IMR-90 (cell line): ENCODE results near the gene ABHD10. TPM values are rescaled to one million over a fixed set of nuclear protein-coding genes. Genes with fewer than 3 reads are reported as not detected.

ENCODE experiments used
- ATAC-seq: fragments of 200-7000 bp; cut with Tn5 transposase; 2 replicates; pipeline ENCODE4 v1.9.1; 2020; ENCODE audit warnings: low read depth, mild to moderate bottlenecking, moderate library complexity
- BruUV-seq: library from RNA; stranded (reverse); fragments of 400-500 nt; replicated peaks from 2 replicates; lab custom pipeline; 2021; lab: Mats Ljungman, UMichigan
- CTCF ChIA-PET: fragments of 300-600 bp; formaldehyde crosslinking; extraction: SDS; loops from one replicate; lab custom pipeline; 2021; ENCODE audit warnings: antibody characterized with exemption; lab: Yijun Ruan, JAX
- POLR2A ChIA-PET: fragments of 300-600 bp; sonication (Branson Sonifier 250); formaldehyde crosslinking; loops from one replicate; lab custom pipeline; 2022; ENCODE audit warnings: antibody characterized with exemption; ENCODE audit not compliant: unreplicated experiment; lab: Charles Lee
- DNase-seq: peaks from one replicate; pipeline ENCODE4 v3.0.0; 2013
- H2AFZ ChIP-seq: replicated peaks from 2 replicates; pipeline ENCODE3; 2013; ENCODE audit warnings: low read length, mild to moderate bottlenecking; ENCODE audit not compliant: poor library complexity
- H2AK5ac ChIP-seq: 2 replicates; pipeline ENCODE4 v1.6.1; 2013; ENCODE audit warnings: low read depth, low read length, inconsistent platforms
- H2AK9ac ChIP-seq: replicated peaks from 2 replicates; pipeline ENCODE3; 2013; ENCODE audit warnings: mild to moderate bottlenecking, low read depth, low read length, moderate library complexity; ENCODE audit not compliant: poor library complexity
- H2BK120ac ChIP-seq: 2 replicates; pipeline ENCODE4 v1.6.1; 2013; ENCODE audit warnings: low read depth, low read length, inconsistent platforms
- H2BK15ac ChIP-seq: 3 replicates; pipeline ENCODE4 v1.6.1; 2013; ENCODE audit warnings: low read depth, low read length, inconsistent platforms
- H2BK20ac ChIP-seq: 2 replicates; pipeline ENCODE4 v1.6.1; 2013; ENCODE audit warnings: low read depth, mild to moderate bottlenecking, inconsistent platforms, low read length, moderate library complexity
- H2BK5ac ChIP-seq: 2 replicates; pipeline ENCODE4 v1.6.1; 2013; ENCODE audit warnings: mild to moderate bottlenecking, low read depth, low read length, inconsistent platforms; ENCODE audit not compliant: poor library complexity, severe bottlenecking
- H3K14ac ChIP-seq: replicated peaks from 2 replicates; pipeline ENCODE4 v1.6.1; 2013; ENCODE audit warnings: low read depth, low read length, inconsistent platforms
- H3K18ac ChIP-seq: 2 replicates; pipeline ENCODE4 v1.6.1; 2013; ENCODE audit warnings: low read depth, low read length, control low read depth
- H3K23ac ChIP-seq: 2 replicates; pipeline ENCODE4 v1.6.1; 2013; ENCODE audit warnings: low read depth, low read length, inconsistent platforms
- H3K27ac ChIP-seq: 2 replicates; pipeline ENCODE4 v1.5.1; 2013; ENCODE audit warnings: mild to moderate bottlenecking, control low read depth, low read length; ENCODE audit not compliant: insufficient read depth
- H3K27me3 ChIP-seq: 2 replicates; pipeline ENCODE4 v1.6.1; 2013; ENCODE audit warnings: low read length; ENCODE audit not compliant: control insufficient read depth, insufficient read depth
- H3K36me3 ChIP-seq: 2 replicates; pipeline ENCODE4 v1.6.1; 2013; ENCODE audit warnings: low read length, mixed read lengths; ENCODE audit not compliant: control insufficient read depth, insufficient read depth
- H3K4ac ChIP-seq: 2 replicates; pipeline ENCODE4 v1.6.1; 2013; ENCODE audit warnings: low read depth, low read length, inconsistent platforms
- H3K4me1 ChIP-seq: 2 replicates; pipeline ENCODE4 v1.6.1; 2013; ENCODE audit warnings: low read length, mixed read lengths; ENCODE audit not compliant: control insufficient read depth, insufficient read depth
- H3K4me2 ChIP-seq: 2 replicates; pipeline ENCODE4 v1.6.1; 2013; ENCODE audit warnings: low read depth, mild to moderate bottlenecking, control low read depth, low read length, moderate library complexity
- H3K4me3 ChIP-seq: 2 replicates; pipeline ENCODE4 v1.5.1; 2013; ENCODE audit warnings: low read depth, mild to moderate bottlenecking, control low read depth, low read length, moderate library complexity; ENCODE audit not compliant: insufficient read depth
- H3K56ac ChIP-seq: 2 replicates; pipeline ENCODE4 v1.6.1; 2013; ENCODE audit warnings: low read length, inconsistent platforms; ENCODE audit not compliant: insufficient read depth; ENCODE audit errors: extremely low read depth
- H3K79me1 ChIP-seq, 2 experiments: 2 replicates each; pipeline ENCODE4 v1.6.1; 2013; ENCODE audit warnings: low read length in 2 of 2, inconsistent platforms in 1 of 2, low read depth in 1 of 2
- H3K9ac ChIP-seq: 2 replicates; pipeline ENCODE4 v1.6.1; 2013; ENCODE audit warnings: low read depth, low read length, control low read depth
- H3K9me1 ChIP-seq: 2 replicates; pipeline ENCODE4 v1.6.1; 2013; ENCODE audit warnings: low read length, inconsistent platforms; ENCODE audit not compliant: insufficient read depth
- H3K9me3 ChIP-seq: 2 replicates; pipeline ENCODE4 v1.6.1; 2013; ENCODE audit warnings: low read length; ENCODE audit not compliant: control insufficient read depth, insufficient read depth
- H4K20me1 ChIP-seq: 2 replicates; pipeline ENCODE4 v1.6.1; 2013; ENCODE audit warnings: low read length, inconsistent platforms; ENCODE audit not compliant: insufficient read depth
- H4K5ac ChIP-seq: 2 replicates; pipeline ENCODE4 v1.6.1; 2013; ENCODE audit warnings: mild to moderate bottlenecking, low read depth, low read length, control low read depth
- H4K8ac ChIP-seq, 2 experiments: 2 replicates each; pipeline ENCODE4 v1.6.1; 2013; ENCODE audit warnings: low read depth in 2 of 2, low read length in 2 of 2, control low read depth in 1 of 2, inconsistent platforms in 1 of 2
- H4K91ac ChIP-seq: 2 replicates; pipeline ENCODE4 v1.6.1; 2013; ENCODE audit warnings: low read depth, low read length, inconsistent platforms; ENCODE audit not compliant: insufficient read depth
- BHLHE40 ChIP-seq: fragments of 150-350 bp; IDR thresholded peaks from 2 replicates; pipeline ENCODE4 v1.6.1; 2016; ENCODE audit warnings: mild to moderate bottlenecking, low read depth, low read length
- CEBPB ChIP-seq: IDR thresholded peaks from 2 replicates; pipeline ENCODE4 v1.6.1; 2012; ENCODE audit warnings: low read depth, low read length, improper control_type of control experiment
- CHD1 ChIP-seq: IDR thresholded peaks from 2 replicates; pipeline ENCODE4 v1.6.1; 2012; ENCODE audit warnings: low read depth, low read length, improper control_type of control experiment
- CTCF ChIP-seq: conservative IDR thresholded peaks from 2 replicates; pipeline ENCODE4 v1.5.1; 2012; ENCODE audit warnings: mild to moderate bottlenecking, low read depth, low read length, improper control_type of control experiment
- POLR2A ChIP-seq: IDR thresholded peaks from 2 replicates; pipeline ENCODE4 v1.6.1; 2012; ENCODE audit warnings: mild to moderate bottlenecking, low read depth, low read length
- RAD21 ChIP-seq: IDR thresholded peaks from 2 replicates; pipeline ENCODE4 v1.6.1; 2012; ENCODE audit warnings: low read length, improper control_type of control experiment
- RCOR1 ChIP-seq: IDR thresholded peaks from 2 replicates; pipeline ENCODE4 v1.6.1; 2012; ENCODE audit warnings: mild to moderate bottlenecking, low read length, improper control_type of control experiment; ENCODE audit not compliant: insufficient replicate concordance
- SMC3 ChIP-seq: fragments of 150-350 bp; IDR thresholded peaks from 2 replicates; pipeline ENCODE4 v1.6.1; 2016; ENCODE audit warnings: low read depth, mild to moderate bottlenecking, antibody characterized with exemption, low read length, moderate library complexity
- USF2 ChIP-seq: fragments of 150-350 bp; IDR thresholded peaks from 2 replicates; pipeline ENCODE4 v1.6.1; 2017; ENCODE audit warnings: mild to moderate bottlenecking, antibody characterized with exemption, low read length, low read depth
- WGBS, 2 experiments: methylation state at CpG; one replicate each; pipeline versions ENCODE4 v1.1.5 to v1.1.7; 2013; ENCODE audit warnings: missing lambda C conversion rate in 2 of 2; ENCODE audit not compliant: insufficient read length in 1 of 2; ENCODE audit errors: extremely low coverage in 2 of 2; 5-methylcytosine and 5-hydroxymethylcytosine counted together
- dilution Hi-C: fragments of 300-500 bp; cut with HindIII; formaldehyde crosslinking; loops from one replicate; pipeline ENCODE4 v1.14.3; 2018; ENCODE audit warnings: low sequenced_read_pairs; ENCODE audit not compliant: unreplicated experiment
- in situ Hi-C: fragments of 300-500 bp; cut with MboI; formaldehyde crosslinking; loops from 3 replicates; pipeline ENCODE4 v1.14.3; 2019; ENCODE audit warnings: low sequenced_read_pairs, inconsistent platforms, mixed read lengths
- intact Hi-C: fragments of 100-400 bp; cut with micrococcal nuclease; formaldehyde crosslinking; loops from 2 replicates; pipeline ENCODE4 v1.10.0; 2022
- polyA plus RNA-seq, 3 experiments: library from polyadenylated mRNA; depleted of rRNA; stranded (reverse); fragments of >200 nt; gene quantifications; 2 replicates each; pipeline ENCODE4 v1.2.3, GENCODE V29; 2012; ENCODE audit warnings: low replicate concordance in 1 of 3
- total RNA-seq: library from RNA; depleted of rRNA; stranded (reverse); fragments of >200 nt; gene quantifications from 2 replicates; pipeline ENCODE4 v1.2.3, GENCODE V29; 2012

Gene ABHD10
- total and polyA plus RNA-seq, 2 of the 4 experiments (the other 2 are of a cell fraction), result 24.7 to 57.2 TPM

- Histone ChIP-seq H2BK5ac (no peak overlapping the region), H2AK5ac (no peak overlapping the region), H3K9me1 (peaks cover 5% of the 10 kb centered on the region; the same call in 1 of the 2 replicates), H2BK20ac (no peak overlapping the region), H3K4me1 (no peaks in the 10 kb centered on the region), H4K5ac (no peak overlapping the region), H3K4me2 (no peak overlapping the region), H3K4ac (no peak overlapping the region), H2BK120ac (no peak overlapping the region), H3K4me3 (no peak overlapping the region), H3K27me3 (no peaks in the 10 kb centered on the region), H3K18ac (no peak overlapping the region), H4K20me1 (no peaks in the 10 kb centered on the region), H3K56ac (no peak overlapping the region), H3K36me3 (peaks cover 12% of the 10 kb centered on the region), H3K27ac (no peak overlapping the region), H3K23ac (no peak overlapping the region), H4K8ac (no peak overlapping the region), H3K9ac (no peak overlapping the region), H2AK9ac (no peak overlapping the region), H3K14ac (no peak overlapping the region), H2BK15ac (no peak overlapping the region), H3K79me1 (no peaks in the 10 kb centered on the region), H4K91ac (no peak overlapping the region), H2AFZ (no peak overlapping the region), H3K9me3 (no peaks in the 10 kb centered on the region)
- ATAC-seq (no peak), DNase-seq (no peak)
- intact Hi-C loops, result no loop called here
- dilution Hi-C loops, result loop anchor here (25.0 kb wide), 1 partner anchor 244 kb away; no protein-coding TSS in a partner anchor
- WGBS, 2 experiments, result no CpG with 5 or more reads among the region's 3 CpGs
- BruUV-seq, result no TSS peak
- ChIA-PET CTCF (no interaction called here), POLR2A (no interaction called here)
- in situ Hi-C loops, result loop anchor here (25.0 kb wide), 1 partner anchor 369 kb away; the partner anchor contains the start of gene ZBED2
- TF ChIP-seq SMC3 (no peak), CTCF (no peak), RAD21 (no peak), CEBPB (no peak), POLR2A (no peak), BHLHE40 (no peak), USF2 (no peak), RCOR1 (no peak), CHD1 (no peak)
These were observed 22.4 kb upstream of the ABHD10 start for GRCh38 chr3:111956449-111956848.
